Measurements from ENCODE around the gene CLEC16A. TPM values are rescaled to one million over a fixed set of nuclear protein-coding genes. Genes with fewer than 3 reads are reported as not detected.
"Not testable (repeated sequence)": the region's sequence is repeated elsewhere in the genome, so short reads cannot be mapped to it uniquely, and the experiment has no call there.

CLEC16A gene
- total RNA-seq, 4 donors from 2014 or later: 20.3 to 25.7 (median 25.1) TPM

- no peak for DNase-seq
- TF ChIP-seq CTCF (IDR thresholded peaks at IDR 0.05) (no peak), POLR2A (IDR thresholded peaks at IDR 0.05) (no peak)
- H3K27me3 ChIP-seq: no peaks in the 10 kb centered on the region
- no peak overlapping the region for H3K27ac ChIP-seq
- no peak overlapping the region for H3K4me3 ChIP-seq
- WGBS, 2 donors: 0 to 100% methylated on average over 1 to 2 of the region's 4 CpGs
- H3K36me3 ChIP-seq: peaks cover 0 to 78% (median 22%) of the 10 kb centered on the region in 3 donors
- H3K4me1 ChIP-seq: peaks cover 0 to 46% (median 16%) of the 10 kb centered on the region in 3 donors
- intact Hi-C loops (cut with DNase I): no loop called here
- H3K9me3 ChIP-seq: no peaks in the 10 kb centered on the region
These were observed 18.3 kb upstream of the CLEC16A start for GRCh38 chr16:10926094-10926493.

DNA sequence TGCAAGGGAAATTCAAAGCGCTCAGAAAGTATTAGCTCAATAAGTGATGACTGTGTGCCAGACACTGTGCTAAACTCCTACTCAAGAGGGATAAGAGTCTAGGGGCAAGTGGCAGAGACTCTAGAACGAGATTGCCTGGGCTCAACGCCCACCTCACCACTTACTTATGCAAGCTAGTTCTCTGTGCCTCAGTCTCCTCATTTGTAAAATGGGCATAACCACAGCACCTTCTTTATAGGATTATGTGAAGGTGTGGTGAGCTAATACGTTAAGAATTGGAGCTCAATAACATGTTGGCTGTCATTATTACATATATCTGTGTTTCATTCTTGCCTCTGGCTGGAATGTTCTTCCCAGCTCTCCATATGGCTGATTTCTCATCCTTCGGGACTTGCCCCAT is 17.5 kb upstream of the CLEC16A start:
- H3K4me3 ChIP-seq: no peak overlapping the region
- intact Hi-C loops (cut with DNase I): no loop called here
- no peak overlapping the region for H3K27ac ChIP-seq
- H3K4me1 ChIP-seq: peaks cover 0 to 38% (median 13%) of the 10 kb centered on the region in 3 donors
- no peak for TF ChIP-seq POLR2A (IDR thresholded peaks at IDR 0.05)
- TF ChIP-seq CTCF (IDR thresholded peaks at IDR 0.05): no peak
- 69 to 92% methylated on average over 5 of the region's 5 CpGs for WGBS, 2 donors
- H3K9me3 ChIP-seq: no peaks in the 10 kb centered on the region
- DNase-seq: no peak
- no peaks in the 10 kb centered on the region for H3K27me3 ChIP-seq
- peaks cover 0 to 86% (median 22%) of the 10 kb centered on the region in 3 donors for H3K36me3 ChIP-seq

- Histone ChIP-seq H3K36me3 (peaks cover 0 to 92% (median 19%) of the 10 kb centered on the region in 3 donors), H3K27ac (no peak overlapping the region), H3K4me3 (no peak overlapping the region), H3K27me3 (no peaks in the 10 kb centered on the region), H3K4me1 (peaks cover 0 to 31% (median 6%) of the 10 kb centered on the region in 3 donors), H3K9me3 (no peaks in the 10 kb centered on the region)
- intact Hi-C loops (cut with DNase I): no loop called here
- DNase-seq: no peak
- WGBS, 2 donors: 91 to 92% methylated on average over 11 of the region's 11 CpGs
- no peak for TF ChIP-seq CTCF (IDR thresholded peaks at IDR 0.05)
- TF ChIP-seq POLR2A (IDR thresholded peaks at IDR 0.05): no peak
These were observed 16.8 kb upstream of the CLEC16A start for GRCh38 chr16:10927497-10928112.

DNA sequence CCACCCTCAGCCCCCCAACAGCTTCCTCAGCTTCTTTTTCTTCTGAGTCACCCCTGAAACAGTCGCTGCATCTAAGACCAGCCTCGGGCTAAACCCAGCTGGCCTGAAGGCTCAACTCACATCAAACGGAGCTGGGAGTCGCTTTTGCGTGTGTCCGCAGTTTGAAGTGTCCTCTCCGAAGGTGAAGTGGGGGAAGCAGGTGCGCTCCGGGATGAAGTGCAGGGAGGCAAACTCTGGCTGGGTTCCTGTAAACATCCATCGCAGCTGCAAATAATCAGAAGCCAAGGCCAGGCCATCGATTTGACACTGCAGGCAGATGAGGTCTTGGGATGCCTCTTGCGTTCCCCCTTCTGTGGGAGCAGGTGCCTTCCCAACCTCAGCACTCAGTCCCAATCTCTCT is 15.3 kb upstream of the CLEC16A start:
- H3K4me3 ChIP-seq; H3K27ac ChIP-seq; H3K9me3 ChIP-seq; intact Hi-C loops (cut with DNase I); DNase-seq; H3K27me3 ChIP-seq: not testable (repeated sequence)
- WGBS, 2 donors: 44 to 77% methylated on average over 4 to 9 of the region's 12 CpGs
- H3K36me3 ChIP-seq: peaks cover 0 to 96% (median 19%) of the 10 kb centered on the region in 3 donors
- peaks cover 0 to 34% (median 6%) of the 10 kb centered on the region in 3 donors for H3K4me1 ChIP-seq

GRCh38 chr16:10929853-10930754 is 14.3 kb upstream of the CLEC16A start:
- peaks cover 0 to 43% (median 10%) of the 10 kb centered on the region in 3 donors for H3K4me1 ChIP-seq
- H3K36me3 ChIP-seq: peaks cover 0 to 88% (median 19%) of the 10 kb centered on the region in 3 donors
- intact Hi-C loops (cut with DNase I): no loop called here
- no peak for TF ChIP-seq CTCF (IDR thresholded peaks at IDR 0.05)
- H3K27me3 ChIP-seq: no peaks in the 10 kb centered on the region
- no peaks in the 10 kb centered on the region for H3K9me3 ChIP-seq
- no peak overlapping the region for H3K27ac ChIP-seq
- WGBS, 2 donors: 50 to 51% methylated on average over 12 to 15 of the region's 15 CpGs
- no peak overlapping the region for H3K4me3 ChIP-seq
- DNase-seq: no peak
